ENCODE results near the gene ITGA5. TPM values are rescaled to one million over a fixed set of nuclear protein-coding genes. Genes with fewer than 3 reads are reported as not detected.

Gene ITGA5
- total RNA-seq, 1 donor from 2014 or later = 48.2 TPM

GRCh38 chr12:54392485-54393206 lies 26.4 kb downstream of the ITGA5 start:
- DNase-seq (ENCODE audit: low spot score) = no peak
- intact Hi-C loops (cut with DNase I) = no loop called here

- DNase-seq (ENCODE audit: low spot score) = no peak
- intact Hi-C loops (cut with DNase I) = no loop called here
Observed at GRCh38 chr12:54390668-54391551, 28.2 kb downstream of the ITGA5 start.

GRCh38 chr12:54390176-54390667 lies 28.8 kb downstream of the ITGA5 start:
- no peak for DNase-seq (ENCODE audit: low spot score)
- intact Hi-C loops (cut with DNase I) = no loop called here

- no peak for DNase-seq (ENCODE audit: low spot score)
- intact Hi-C loops (cut with DNase I) = no loop called here
Observed at GRCh38 chr12:54389607-54390175, 29.4 kb downstream of the ITGA5 start.

GRCh38 chr12:54389134-54389508 lies 29.9 kb downstream of the ITGA5 start:
- no peak for DNase-seq (ENCODE audit: low spot score)
- intact Hi-C loops (cut with DNase I) = no loop called here

- DNase-seq (ENCODE audit: low spot score) = no peak
- intact Hi-C loops (cut with DNase I) = no loop called here
Observed at GRCh38 chr12:54388237-54389133, 30.6 kb downstream of the ITGA5 start.

- no peak for DNase-seq (ENCODE audit: low spot score)
- intact Hi-C loops (cut with DNase I) = no loop called here
Observed at GRCh38 chr12:54387114-54387467, 32.0 kb downstream of the ITGA5 start.

GRCh38 chr12:54386403-54387113 lies 32.5 kb downstream of the ITGA5 start:
- intact Hi-C loops (cut with DNase I) = no loop called here

GRCh38 chr12:54385251-54385914 lies 33.7 kb downstream of the ITGA5 start:
- no peak for DNase-seq (ENCODE audit: low spot score)
- intact Hi-C loops (cut with DNase I) = no loop called here

More at GRCh38 chr12:54386403-54387113, 32.5 kb downstream of the ITGA5 start:
- no peak for DNase-seq (ENCODE audit: low spot score)

GRCh38 chr12:54384591-54385041 lies 34.5 kb downstream of the ITGA5 start, which contains the start of gene ZNF385A:
Gene ZNF385A (minus strand): TSS chr12:54384733. CDS start chr12:54384514, 219 bp downstream.
- no peak for DNase-seq (ENCODE audit: low spot score)
- intact Hi-C loops (cut with DNase I) = loop anchor here (1.0 kb wide), 1 partner anchor 13 kb away; no protein-coding TSS in a partner anchor

- intact Hi-C loops (cut with DNase I) = no loop called here
- DNase-seq (ENCODE audit: low spot score) = no peak
Observed at GRCh38 chr12:54383041-54383609, 35.9 kb downstream of the ITGA5 start.

GRCh38 chr12:54381136-54381535 lies 37.9 kb downstream of the ITGA5 start:
- DNase-seq (ENCODE audit: low spot score) = no peak
- intact Hi-C loops (cut with DNase I) = no loop called here

GRCh38 chr12:54379398-54380201 lies 39.5 kb downstream of the ITGA5 start:
- peak; percentile 96 for DNase-seq (ENCODE audit: low spot score)
- intact Hi-C loops (cut with DNase I) = no loop called here

- intact Hi-C loops (cut with DNase I) = no loop called here
- DNase-seq (ENCODE audit: low spot score) = no peak
Observed at GRCh38 chr12:54378796-54379397, 40.2 kb downstream of the ITGA5 start.

- intact Hi-C loops (cut with DNase I) = no loop called here
- DNase-seq (ENCODE audit: low spot score) = no peak
Observed at GRCh38 chr12:54377797-54378515, 41.1 kb downstream of the ITGA5 start.

- DNase-seq (ENCODE audit: low spot score) = no peak
- intact Hi-C loops (cut with DNase I) = no loop called here
Observed at GRCh38 chr12:54377007-54377406, 42.1 kb downstream of the ITGA5 start.

Data from cardiac septum (tissue), 1 donor.